Measurements from ENCODE around the gene FGF13. TPM values are rescaled to one million over a fixed set of nuclear protein-coding genes. Genes with fewer than 3 reads are reported as not detected.

FGF13 gene
- total RNA-seq: 19.3 and 20.7 TPM in 2 replicates
- long read RNA-seq, full-length matches to known transcripts: 9 of 30 reads
- long read RNA-seq, partial matches to known transcripts: 8 of 30 reads
- long read RNA-seq, other reads (novel, unspliced or antisense): 13 of 30 reads

DNA sequence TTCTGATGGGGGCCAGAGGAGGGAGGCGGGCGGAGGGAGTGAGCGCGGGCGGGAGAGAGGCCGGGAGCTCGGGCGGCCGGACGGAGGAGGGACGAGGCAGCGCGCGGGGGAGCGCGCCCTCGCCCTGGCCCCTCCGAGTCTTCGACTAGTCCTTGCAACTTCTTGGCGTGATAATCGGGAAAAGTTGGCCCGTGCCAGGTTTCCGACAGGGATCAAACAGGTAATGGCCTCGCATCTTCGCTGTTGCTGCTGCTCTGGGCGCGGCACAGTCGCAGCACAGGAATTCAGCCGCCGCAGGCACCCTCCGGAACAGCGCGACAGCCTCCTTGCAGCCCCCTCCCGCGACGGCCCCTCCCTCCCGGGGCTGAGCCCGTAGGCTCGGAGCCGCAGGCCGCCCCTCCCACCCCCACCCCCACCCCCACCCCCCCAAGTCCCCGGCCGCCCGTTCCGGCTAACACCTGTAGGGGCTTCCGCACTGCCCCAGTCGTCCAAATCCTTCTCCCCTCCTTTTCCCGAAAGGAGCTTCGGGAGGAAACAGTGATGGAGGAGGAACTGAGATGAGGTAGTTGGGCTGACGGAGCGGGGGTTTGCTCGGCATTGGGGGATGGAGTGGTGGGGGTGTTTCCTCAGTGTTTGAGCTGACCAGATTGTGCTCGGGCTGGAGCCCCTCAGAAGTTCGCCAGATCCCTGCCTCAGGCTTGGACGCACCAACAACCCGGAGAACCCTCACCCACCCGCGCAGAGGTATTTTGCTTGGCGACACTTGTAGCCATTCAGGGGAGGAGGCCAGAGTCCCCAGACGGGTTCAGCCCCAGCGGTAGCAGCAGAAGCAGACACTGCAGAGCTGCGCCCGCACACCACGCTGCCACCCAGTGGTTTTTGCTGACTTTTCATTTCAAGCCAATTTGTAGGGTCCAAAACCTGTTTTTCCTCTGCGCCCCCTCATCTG lies at the start of gene FGF13:
Gene FGF13 (minus strand): TSS at position 319 of the 949 bp plus-strand sequence. CDS start 714 bp downstream, outside the sequence.
- Mint-ChIP-seq H3K27me3 (peaks cover 21% of the 10 kb centered on the region), H3K4me1 (ENCODE audit: low read depth) (peaks cover 11% of the 10 kb centered on the region), H3K36me3 (ENCODE audit: insufficient read depth) (no peaks in the 10 kb centered on the region), H3K4me3 (ENCODE audit: low read depth) (peak within 1 kb of the TSS; percentile 90), H3K27ac (peak within 1 kb of the TSS; percentile 92), H3K9me3 (ENCODE audit: low read depth) (no peaks in the 10 kb centered on the region)
- DNase-seq (ENCODE audit: low spot score, unreplicated experiment): peak; percentile 46
- TF ChIP-seq CTCF (IDR thresholded peaks at IDR 0.05; ENCODE audit: unreplicated experiment): peak; percentile 66

DNA sequence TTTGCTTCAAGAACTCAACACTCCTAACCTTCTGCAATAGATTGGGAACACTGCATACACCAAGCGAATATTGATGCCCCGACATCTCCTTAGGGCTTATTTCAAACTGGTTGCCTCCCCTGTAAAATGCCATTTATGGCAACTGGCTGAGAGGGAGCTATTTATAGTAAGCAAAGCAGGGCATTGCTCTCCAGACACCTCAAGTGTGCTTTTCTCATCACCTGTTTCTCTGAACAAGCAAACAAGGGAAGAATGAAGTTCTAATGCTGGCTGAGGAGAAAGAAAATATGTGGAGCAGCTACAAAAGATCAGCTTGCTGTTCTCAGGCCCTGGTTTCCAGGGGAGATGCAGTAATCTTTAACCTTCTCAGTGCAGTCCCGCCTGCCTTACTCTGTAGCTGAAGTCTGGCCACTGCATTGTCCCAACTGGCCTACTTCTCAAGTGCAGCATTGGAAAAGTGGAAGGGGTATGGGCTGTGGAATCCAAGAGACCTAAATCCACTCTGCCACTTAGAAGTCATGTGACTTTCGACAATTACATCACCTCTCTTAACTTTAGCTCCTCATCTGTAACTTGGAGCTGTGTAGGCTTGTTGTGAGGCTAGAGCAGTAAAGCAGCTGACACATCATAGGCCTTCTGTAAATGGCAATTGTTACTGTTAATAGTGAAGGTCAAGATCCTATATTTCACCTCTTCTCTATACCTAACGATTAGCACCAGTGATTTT lies 47.9 kb upstream of the FGF13 start:
- no peak for DNase-seq (ENCODE audit: low spot score, unreplicated experiment)
- no peak for TF ChIP-seq CTCF (IDR thresholded peaks at IDR 0.05; ENCODE audit: unreplicated experiment)
- Mint-ChIP-seq H3K27me3 (no peaks in the 10 kb centered on the region), H3K27ac (no peak overlapping the region), H3K9me3 (ENCODE audit: low read depth) (no peaks in the 10 kb centered on the region), H3K4me3 (ENCODE audit: low read depth) (no peak overlapping the region), H3K36me3 (ENCODE audit: insufficient read depth) (no peaks in the 10 kb centered on the region), H3K4me1 (ENCODE audit: low read depth) (peaks cover 19% of the 10 kb centered on the region)

DNA sequence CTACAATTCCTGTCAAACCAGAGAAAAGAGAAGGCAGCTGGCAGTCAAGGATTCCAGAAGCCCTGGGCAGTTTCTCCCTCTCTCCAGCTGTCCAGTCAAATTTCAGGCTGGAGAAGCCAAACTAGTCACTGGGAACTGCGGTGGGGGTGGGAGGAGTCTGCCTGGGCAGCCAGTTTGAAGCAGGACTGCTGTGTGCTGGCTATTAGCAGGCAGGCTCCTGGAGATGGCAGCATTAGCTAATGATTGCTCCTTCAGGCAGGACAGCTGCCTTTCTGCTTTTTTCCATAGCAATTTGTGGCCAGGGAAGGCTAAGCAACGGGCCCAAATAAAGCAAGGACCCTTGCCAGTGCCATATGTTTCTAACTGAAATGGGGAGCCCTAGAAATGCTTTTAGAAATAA lies 44.7 kb upstream of the FGF13 start:
- Mint-ChIP-seq H3K27ac (no peak overlapping the region), H3K36me3 (ENCODE audit: insufficient read depth) (no peaks in the 10 kb centered on the region), H3K4me3 (ENCODE audit: low read depth) (no peak overlapping the region), H3K27me3 (no peaks in the 10 kb centered on the region), H3K9me3 (ENCODE audit: low read depth) (no peaks in the 10 kb centered on the region), H3K4me1 (ENCODE audit: low read depth) (peaks cover 19% of the 10 kb centered on the region)
- TF ChIP-seq CTCF (IDR thresholded peaks at IDR 0.05; ENCODE audit: unreplicated experiment): peak; percentile 55
- DNase-seq (ENCODE audit: low spot score, unreplicated experiment): peak; percentile 24

DNA sequence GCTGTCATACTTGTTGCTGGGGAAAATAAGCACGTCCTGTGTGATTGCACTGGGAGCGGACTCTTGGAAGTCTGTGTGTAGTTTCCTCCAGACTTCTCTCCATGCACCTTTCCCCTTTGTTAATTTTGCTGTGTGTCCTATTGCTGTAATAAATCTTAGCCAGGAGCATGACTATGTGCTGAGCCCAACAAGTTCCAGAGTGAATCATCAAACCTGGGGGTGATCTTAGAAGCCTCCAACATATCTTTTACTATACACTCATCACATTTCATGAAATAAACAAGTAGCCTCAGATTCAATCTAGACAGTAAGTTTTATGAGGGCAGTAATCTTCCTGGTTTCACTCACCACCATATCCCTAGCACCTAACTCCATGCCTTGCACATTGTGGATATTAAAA lies 43.3 kb upstream of the FGF13 start:
- Mint-ChIP-seq H3K9me3 (ENCODE audit: low read depth) (no peaks in the 10 kb centered on the region), H3K27me3 (no peaks in the 10 kb centered on the region), H3K4me1 (ENCODE audit: low read depth) (peaks cover 10% of the 10 kb centered on the region), H3K4me3 (ENCODE audit: low read depth) (no peak overlapping the region), H3K36me3 (ENCODE audit: insufficient read depth) (no peaks in the 10 kb centered on the region), H3K27ac (no peak overlapping the region)
- no peak for DNase-seq (ENCODE audit: low spot score, unreplicated experiment)
- no peak for TF ChIP-seq CTCF (IDR thresholded peaks at IDR 0.05; ENCODE audit: unreplicated experiment)

DNA sequence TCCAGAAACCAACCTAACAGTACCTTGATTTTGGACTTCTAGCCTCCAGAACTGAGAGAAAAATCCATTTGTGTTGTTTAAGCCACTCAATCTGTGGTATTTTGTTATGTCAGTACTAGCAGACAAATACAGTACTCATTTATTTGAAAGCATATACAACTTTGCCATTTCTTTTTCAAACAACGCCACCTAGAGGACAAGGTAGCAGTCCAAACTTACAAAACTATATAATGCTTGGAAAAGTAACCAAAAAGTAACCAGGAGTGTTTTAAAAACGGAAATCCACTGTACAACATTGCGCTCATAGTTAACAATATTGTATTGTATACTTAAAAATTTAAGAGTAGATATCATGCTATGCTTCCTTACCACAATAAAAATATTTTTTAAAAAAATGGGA lies 37.0 kb upstream of the FGF13 start:
- no peak overlapping the region for H3K4me3 Mint-ChIP-seq (ENCODE audit: low read depth)
- H3K4me1 Mint-ChIP-seq (ENCODE audit: low read depth): peaks cover 9% of the 10 kb centered on the region
- no peak overlapping the region for H3K27ac Mint-ChIP-seq
- no peaks in the 10 kb centered on the region for H3K36me3 Mint-ChIP-seq (ENCODE audit: insufficient read depth)
- no peak for DNase-seq (ENCODE audit: low spot score, unreplicated experiment)
- H3K27me3 Mint-ChIP-seq: no peaks in the 10 kb centered on the region
- no peaks in the 10 kb centered on the region for H3K9me3 Mint-ChIP-seq (ENCODE audit: low read depth)
- TF ChIP-seq CTCF (IDR thresholded peaks at IDR 0.05; ENCODE audit: unreplicated experiment): peak; percentile 72
